Middle frontal gyrus (tissue), 1 donor: ENCODE data around the gene TMEM178B.

ENCODE experiments used
- DNase-seq: peaks from one replicate; pipeline ENCODE4 v3.0.0-alpha.2; 2015; ENCODE audit warnings: low spot score; ENCODE audit errors: extremely low spot score

TMEM178B gene

DNA sequence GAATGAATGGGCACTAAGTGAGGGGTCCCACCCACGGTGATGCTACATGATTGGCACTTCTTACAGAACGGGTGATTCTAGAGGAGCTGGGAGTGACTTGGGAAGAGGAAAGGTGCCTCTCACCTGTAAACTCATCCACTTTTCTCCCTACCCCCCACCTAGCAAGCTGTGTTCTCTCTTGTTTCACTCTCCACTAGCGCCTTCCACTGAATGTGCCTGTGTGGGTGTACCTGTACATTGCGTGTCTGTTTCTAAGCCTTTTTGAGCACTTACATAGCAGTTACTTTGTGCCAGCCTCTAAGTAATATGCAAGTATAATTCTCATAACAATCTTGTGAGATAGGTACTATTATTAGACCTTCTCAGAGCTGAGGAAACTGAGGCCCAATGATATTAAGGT lies 343.6 kb downstream of the TMEM178B start:
- DNase-seq = no peak

DNA sequence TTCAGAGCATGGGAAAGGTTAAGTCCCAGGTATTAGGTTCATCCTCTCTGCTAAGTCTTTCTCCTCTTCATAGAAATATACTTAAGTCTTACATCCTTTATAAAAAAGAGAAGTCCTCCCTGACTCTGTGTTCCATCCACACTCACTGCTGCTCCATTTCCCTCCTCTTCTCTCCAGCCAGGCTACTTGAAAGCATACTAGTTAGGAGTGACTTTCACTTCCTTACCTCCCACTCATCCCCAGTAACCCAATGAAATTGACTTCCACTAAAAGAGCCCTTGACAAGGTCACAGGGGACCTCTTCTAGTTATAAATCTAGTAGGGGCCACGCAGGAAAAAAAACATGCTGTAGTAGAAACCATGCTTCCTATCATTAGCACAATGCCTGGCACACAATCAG lies 344.2 kb downstream of the TMEM178B start:
- DNase-seq = no peak

DNA sequence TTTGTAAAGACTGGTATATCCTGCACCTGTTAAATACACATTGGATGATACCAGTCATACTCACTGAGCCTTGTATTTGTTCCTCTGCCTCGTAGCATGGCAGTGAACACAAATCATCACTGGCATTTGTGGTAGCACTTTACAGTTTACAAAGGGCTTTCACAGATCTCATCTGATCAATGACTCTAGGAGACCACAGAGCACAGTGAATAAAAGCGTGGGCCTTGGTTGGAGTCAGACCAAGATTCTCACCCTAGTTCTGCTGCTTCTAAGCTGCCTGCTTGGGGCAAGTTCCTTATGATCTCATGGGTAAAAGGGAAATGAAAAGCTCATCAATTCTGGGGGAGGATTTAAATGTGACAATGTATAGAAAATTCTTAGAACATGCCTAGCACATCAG lies 347.4 kb downstream of the TMEM178B start:
- no peak for DNase-seq

DNA sequence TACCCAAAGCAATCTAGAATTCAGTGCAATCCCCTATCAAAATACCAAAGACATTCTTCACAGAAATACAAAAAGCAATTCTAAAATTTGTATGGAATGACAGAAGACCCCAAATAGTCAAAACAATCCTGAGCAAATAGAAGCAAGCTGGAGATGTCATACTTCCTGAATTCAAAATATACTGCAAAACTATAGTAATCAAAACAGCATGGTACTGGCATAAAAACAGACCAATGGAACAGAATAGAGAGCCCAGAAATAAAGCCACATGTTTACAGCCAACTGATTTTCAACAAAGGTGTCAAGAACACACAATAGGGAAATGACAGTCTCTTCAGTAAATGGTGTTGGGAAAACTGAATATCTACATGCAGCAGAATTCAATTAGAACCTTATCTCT lies 353.3 kb downstream of the TMEM178B start:
- DNase-seq = no peak

DNA sequence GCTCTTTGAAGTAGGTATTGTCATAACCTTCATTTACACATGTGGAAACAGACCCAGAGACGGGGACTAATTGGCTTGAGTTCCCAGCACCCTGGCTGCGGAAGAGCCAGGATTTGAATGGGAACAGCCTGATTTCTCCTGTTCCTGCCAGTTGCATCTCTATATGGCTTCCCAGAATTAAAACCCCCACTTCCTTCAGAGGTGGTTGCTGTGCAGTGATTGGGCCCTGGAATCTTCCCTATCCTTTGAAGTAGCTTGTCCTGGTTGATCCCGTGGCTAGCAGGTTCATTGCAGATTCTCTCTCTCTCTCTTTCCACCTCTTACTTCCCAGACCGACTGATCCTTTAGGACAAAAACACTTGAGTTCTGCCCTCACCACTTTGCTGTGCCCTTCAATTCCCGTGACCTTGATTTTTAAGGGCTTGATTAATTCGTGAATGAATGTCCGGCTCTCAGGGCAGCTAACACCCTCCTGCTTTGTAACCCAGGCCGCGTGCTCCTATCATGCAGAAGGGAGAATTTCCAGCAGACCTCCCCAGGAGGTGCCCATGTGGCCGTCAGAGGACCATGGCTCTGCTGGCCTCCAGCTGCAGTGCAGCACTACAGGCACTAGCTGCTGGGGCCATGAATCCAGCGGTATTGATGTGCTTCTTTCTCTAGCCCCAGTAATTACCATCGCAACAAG lies 356.7 kb downstream of the TMEM178B start:
- no peak for DNase-seq

DNA sequence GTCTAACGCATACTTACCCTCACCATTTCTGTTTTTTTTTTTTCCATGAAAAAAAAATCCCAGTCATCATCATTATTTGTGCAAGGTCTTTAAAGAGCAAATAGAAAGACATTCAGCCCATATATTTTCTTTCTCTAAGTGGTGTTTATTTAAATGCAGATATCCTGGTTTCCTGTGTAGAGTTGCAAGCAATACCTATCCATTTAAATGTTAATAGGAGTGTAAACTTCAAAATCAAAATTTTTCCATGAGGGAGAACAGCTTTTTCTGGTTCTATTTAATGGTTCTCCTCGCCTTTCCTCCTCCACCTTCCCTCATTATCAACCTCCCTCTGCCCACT lies 357.2 kb downstream of the TMEM178B start:
- DNase-seq = no peak

DNA sequence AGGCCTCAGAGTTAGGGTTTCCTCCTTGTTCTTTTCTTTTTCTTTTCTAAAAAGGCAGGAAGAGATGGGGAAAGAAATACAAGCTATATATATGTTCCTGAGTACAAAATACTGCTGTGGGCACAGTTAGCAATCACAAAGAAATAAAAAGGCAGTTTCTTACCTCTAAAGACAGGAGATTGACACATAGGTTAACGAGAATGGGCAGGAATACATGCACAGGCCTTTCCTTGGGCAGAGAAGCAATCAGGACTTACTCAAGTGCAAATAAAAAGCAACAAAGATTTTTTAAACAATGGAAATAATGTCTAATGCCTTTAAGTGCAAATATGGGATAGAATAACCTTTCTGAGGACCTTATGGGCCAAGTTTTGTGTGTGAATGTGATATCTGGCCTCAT lies 357.8 kb downstream of the TMEM178B start:
- no peak for DNase-seq

DNA sequence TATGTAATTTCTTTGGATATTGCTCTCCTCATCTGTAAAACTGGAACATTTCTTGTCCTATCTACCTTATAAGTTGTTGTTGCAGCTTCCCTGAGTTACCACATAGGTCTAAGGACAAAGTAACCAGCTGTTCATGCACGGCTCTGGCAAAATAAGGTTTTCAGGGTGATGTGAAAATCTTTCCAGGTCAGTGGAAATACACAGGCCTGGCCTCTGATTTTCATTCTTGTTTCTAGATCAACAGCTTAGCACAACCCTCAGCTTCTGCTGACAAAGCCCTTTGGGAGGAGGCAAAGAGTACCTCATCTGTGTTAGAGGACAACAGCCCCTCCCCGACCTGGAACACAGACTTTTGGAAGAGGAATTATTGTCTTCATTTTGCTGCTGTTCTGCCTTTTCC lies 359.8 kb downstream of the TMEM178B start:
- DNase-seq = no peak

DNA sequence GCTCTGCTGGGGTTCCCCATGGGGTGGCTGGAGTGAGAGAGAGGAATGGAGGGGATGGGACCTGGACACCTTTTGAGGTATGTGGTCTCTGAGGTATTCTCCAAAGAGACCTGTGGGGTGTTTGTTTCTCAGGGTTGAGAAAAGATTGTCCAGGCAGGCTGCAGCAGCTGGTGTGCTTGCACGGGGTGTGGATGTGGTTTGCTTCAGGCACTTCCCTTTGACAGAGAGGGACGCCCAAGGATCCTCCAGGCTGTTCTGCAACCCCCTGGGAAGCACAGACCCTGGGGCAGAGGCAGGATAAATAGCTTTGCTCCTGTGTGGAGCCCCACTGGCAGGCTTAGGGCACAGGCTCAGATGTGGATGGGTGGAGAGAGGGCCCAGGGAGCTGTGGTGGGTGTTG lies 362.3 kb downstream of the TMEM178B start:
- DNase-seq = no peak

DNA sequence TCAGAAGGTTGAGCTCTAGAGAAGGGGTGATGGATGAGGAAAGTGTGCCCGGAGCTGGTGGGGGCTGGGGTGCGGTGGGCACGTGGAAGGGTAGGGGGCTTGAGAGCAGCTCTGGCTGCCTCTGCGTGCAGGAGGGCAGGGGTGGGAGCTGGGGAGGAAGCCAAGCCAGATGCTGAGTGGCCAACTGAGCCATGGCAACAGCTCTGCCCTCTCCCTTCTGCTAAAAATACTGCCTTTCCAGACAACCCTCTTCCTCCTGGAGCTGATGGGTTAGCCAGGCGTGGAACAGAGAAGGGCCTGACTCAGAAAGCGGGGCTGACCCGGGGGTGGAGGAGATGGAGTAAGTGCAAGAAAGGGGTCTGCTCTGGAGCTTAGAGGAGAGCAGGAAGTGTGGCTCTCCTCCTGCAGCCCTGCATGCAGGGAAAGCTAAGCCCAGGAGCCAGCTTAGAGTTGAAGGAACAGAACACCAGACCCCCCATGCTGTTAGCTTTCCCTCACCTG lies 362.8 kb downstream of the TMEM178B start:
- DNase-seq = no peak

DNA sequence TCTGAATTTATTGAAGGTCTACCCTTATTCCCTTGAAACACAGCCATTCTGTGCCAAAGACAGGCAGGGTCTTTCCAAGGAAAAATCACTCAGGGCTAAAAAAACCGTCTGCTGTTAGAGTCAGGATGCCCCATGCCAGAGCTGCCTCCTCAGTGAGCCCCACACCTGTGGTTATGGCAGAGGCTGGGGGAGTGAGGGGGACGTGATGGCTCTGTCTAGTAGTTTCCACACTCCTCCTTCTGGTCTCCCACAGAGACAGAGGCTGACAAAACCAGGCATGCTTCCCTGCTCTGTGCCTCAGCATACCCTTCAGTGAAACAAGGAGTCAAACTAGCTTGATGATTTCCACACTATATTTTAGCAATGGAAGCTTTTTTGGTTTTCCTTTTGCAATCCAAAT lies 365.3 kb downstream of the TMEM178B start:
- DNase-seq = no peak

DNA sequence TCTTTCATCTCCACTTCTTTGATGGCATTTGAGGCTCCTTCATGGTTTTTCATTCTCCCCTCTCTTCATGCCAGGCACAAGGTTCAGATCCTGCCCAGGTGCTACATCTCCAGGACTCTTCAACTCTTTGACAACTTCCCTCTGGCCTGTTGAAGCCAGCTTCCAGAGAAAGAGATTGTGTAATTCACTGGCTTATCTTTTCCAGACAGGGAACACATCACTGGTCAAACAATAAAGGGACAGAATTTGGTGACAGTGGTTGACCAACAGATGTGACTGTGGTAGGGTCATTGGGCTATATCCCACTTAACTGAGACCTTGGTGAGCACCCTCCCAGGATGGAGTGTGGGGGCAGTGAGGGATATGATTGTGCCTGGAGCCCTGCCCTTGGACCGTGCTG lies 365.9 kb downstream of the TMEM178B start:
- no peak for DNase-seq

DNA sequence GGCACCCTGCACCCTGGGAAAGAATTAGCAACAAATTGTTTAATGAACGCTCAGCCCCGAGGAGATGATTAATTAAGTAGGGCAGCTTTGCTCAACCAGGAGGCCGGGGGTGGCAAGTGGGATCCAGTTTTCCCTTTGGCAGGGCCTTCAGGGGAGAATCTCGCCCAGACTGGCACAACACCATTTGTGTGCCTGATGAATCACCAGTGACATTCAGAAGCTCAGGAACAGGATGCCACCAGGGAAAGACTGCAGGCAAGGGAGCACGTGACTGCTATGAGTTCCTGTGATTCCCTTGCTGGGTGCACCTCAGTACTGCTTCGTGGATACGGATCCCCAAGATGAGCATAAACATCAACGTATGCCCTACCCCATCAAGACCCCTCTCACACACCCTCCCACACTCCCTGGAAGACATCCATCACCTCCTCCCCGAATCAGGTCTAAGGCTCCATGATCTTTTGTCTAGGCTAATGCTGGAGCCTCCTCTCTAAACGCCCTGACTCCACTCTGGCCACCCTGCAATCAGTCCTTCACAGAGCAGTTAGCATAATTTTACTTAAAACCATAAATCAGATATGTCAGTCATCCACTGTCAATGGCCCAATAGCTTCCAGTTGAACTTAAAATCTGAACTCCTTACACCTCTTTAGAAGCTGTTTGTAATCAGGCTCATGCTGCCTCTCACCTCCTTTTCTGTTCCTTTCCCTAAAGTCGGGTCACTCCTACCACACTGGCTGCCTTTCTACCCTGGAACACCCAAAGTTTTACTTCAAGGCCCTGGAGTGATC lies 368.2 kb downstream of the TMEM178B start:
- peak; percentile 69 for DNase-seq

DNA sequence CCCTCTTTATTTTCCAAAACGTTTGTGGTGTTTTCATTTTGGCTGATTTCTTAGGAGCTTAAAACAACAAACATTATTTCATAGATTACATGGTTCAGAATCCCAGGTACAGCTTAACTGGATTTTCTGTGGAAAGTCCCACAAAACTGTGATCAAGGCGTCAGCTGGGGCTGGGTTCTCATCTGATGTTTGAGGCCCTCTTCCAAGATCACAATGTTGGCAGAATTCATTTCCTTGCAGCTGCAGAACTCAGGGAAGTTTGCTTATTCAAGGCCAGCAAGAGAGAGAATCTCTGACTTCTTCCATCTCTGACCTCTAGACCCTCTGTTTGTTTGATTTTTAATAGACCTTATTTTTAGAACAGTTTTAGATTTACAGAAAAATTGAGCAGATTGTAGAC lies 368.9 kb downstream of the TMEM178B start:
- no peak for DNase-seq

DNA sequence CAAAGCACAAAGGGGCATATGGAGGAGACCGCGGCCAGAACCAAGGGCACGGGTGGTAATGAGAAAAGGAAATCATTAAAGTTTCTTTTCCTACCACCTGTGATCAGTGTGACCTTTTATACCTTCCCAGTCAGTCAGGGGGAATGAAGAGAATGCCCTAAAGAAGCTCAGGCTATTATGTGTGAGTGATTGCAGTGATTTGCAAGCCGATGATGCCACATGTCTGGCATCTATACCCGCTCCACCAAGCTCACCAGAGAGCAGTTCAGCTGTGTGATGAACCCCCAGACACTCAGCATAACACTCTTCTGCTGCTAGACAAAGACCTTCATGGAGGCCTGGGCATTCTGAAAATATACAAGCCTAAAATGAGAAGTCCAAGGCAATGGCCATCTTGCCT lies 371.1 kb downstream of the TMEM178B start:
- no peak for DNase-seq

DNA sequence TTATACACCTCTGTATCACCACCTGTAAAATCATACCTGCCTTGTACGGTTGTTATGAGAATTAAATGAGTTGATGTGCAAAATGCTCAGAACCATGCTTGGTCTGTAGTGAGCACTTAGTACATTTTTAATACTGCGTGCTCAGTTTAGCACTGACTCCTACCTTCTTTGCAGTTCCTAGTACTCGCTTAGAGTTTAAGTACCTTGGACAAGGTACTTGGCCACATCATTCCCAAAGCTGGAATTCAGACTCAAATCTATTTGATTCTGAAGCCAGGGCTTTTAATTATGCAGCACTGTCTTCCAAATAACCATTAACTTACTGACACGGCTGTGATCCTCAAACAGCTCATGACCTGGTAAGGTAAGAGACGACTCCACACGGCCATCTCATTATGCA lies 377.4 kb downstream of the TMEM178B start:
- no peak for DNase-seq

DNA sequence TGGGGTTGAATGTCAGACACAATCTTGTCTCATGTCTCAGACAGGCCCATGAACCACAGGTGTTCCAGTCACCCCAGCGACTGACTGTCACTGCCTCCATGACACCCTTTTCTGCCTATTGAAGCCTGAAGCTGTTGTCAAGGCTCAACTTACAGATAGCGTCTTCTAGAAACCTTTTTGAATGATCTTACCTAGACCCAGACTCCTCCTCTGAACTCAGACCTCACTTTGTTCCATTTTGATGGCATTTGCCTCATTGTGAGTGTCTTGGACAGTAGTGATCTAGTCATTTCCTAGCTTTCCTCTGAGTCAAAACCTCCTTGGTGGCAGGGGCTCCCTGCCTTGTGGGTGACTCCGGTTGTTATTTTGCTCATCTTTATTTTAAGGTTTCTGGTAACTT lies 379.0 kb downstream of the TMEM178B start:
- no peak for DNase-seq

DNA sequence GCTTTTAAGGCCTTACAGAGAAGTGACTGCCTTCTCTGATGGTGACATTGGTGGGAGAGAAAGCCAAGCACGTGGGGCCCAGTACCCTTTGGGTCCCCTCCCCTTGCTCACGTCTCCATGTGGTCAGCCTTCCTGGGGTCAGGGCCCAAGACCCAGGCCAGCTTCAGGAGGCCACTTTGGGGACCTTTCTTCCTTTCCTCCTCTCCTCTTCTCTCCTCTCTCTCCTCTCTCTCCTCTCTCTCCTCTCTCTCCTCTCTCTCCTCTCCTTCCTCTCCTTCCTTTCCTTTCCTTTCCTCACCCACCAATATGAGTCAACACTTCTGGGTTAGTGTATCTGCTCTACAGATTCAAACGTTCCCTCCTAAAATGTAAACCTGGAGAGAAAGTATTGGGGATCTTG lies 380.5 kb downstream of the TMEM178B start:
- no peak for DNase-seq

DNA sequence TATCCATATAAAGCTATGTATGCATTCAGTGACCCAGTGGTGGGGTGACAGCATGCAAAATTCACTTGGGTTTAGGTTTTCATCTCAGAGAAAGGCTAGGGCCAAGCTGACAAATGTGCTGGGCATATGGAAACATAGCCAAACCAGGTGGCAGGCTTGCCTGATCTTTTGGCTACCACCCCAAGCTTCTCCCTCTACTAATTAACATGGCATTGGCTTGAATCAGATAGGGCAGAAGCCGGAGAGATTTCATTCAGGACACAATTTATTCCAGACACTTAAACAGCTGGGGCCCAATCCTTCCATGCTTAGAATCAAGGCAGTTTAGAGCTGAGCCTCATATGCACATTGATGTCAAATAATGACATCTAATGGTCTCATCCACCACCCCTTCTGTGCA lies 381.9 kb downstream of the TMEM178B start:
- no peak for DNase-seq

DNA sequence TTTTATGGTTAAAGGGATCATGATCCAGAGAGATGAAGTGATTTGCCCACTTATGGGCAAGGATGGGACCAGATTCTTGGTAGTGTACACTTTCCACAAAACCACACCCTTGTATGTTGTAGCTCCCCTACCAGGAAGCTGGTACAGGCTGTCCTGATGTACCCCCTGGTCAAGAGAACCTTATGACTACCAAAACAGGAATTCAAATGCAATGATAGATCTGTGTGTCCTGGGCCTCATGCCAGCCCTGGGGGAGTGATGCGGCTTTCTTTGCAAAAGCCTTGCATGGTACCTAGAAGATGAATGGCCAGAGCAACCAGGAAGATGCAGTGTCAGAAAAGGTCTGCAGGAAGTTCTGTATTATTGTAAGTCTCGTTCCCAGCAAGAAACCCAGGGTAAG lies 382.4 kb downstream of the TMEM178B start:
- DNase-seq = no peak

DNA sequence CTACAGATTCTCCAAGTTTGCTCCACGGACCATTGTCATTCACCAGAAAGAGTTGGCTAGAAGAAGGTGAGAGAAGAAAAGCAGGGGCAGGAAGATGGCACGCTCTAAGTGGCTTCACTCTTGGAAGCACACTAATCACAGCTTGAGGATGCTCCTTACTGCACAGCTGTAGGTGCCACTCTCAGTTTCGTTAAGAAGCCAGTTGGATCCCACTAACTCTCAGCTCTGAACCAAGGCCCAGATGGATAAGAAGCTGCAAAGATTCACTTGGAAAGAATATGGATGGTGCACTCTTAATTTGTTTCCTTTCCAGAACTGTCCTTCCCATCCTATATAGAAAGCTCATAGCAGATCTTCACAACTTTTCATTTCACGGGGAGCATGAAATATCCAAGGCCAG lies 382.8 kb downstream of the TMEM178B start:
- DNase-seq = no peak

DNA sequence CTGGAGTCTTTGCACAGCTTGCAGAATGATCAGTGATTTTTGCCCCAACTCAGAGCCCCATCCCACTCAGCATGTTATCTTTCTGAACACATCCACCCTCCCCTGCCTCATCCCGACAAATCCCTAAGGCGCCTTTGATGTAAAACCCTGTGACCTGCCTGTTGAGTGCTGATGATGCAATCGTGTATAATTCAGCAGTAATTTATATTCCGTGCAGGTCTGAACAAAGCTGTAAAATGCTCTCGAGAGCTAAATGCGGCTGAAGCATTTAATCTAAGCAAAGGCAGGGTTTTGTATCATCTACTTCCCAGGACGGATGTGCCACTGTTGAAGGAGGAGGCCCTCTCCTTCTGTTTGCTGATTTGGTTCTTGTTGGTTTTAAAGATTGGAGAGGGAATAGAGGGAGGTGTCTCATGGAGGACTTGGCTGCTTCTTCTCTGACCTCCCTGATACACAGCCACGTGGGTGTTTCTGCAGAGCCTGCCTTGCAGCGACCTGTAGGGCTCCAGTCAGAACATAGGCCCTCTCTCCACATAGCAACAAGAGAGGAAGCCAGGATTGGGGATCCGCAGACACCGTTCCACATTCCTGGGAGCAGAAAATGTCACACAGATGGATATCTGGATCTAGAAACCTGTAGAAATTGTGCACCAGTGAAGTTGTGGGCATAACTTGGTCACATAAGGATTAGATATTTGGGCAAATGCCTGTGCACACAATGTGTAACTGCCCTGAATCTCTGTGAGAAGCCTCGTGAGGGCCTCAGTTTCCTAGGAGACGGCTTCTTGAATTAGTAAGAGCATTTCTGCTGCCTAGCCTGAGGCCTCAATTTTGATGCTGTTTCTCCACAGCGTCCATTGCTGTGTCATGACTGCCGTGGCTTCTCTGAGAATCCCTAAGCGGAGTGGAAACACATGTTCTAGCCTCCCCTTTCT lies 387.2 kb downstream of the TMEM178B start:
- DNase-seq = peak; percentile 47
